Amygdala (tissue), 56 donors: Measurements from ENCODE around the gene NPEPL1.
"Not testable (repeated sequence)": the region's sequence is repeated elsewhere in the genome, so short reads cannot be mapped to it uniquely, and the experiment has no call there.

Experiments used
- DNase-seq, 56 donors: peaks; one replicate each; lab custom pipeline; 2025; lab: John Stamatoyannopoulos, UW

Gene NPEPL1

DNA sequence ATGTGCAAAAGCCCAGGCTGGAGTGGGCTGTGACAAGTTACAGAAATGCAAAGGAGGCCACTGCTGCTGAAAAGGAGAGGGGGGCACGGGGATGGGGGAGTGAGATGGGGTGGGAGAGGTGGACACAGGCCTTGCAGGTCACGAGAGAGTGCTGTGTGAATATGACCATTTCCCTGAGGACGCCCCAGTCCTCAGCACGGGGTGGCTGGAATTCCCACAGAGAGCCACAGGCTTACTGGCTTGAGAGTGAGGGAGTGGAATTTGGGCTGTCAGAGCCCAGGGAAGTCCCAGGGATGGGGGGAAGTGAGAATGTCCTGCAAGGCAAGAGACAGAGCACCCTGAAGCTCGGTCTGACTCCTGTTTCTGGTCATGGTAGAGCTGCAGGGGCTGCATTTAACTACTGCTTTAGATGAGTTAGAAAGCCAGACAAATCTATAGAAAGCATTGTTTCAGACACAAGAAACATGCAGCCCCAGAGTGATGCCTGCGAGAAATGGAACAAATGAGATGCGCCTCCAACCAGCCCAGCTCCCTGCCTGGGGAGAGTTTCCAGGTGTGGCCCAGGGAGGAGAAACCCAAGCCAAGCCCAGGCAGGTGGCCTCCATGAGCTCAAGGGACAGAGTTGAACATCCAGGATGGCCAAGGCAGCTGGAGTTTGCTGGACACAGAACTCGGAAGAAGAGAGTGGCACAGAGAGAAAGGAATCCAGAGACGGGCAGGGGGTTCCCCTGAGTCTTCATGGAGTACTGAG lies 30.5 kb downstream of the NPEPL1 start:
- DNase-seq = no peak

DNA sequence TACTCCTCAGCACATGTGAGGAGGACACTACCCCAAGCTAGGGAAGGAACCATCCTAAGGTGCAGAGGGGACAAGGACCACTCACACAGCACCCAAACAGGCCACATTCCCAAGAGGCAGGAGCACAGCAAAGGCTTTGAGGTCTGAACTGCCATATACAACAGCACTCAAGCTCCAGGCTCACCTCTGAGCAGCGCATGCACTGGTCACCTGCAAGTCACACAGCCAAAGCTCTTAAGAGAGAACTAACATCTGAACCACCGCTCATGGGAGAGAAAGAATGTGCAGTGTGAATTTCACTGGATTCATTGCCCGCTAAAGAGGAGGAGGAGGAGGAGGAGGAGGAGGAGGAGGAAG lies 31.0 kb downstream of the NPEPL1 start:
- DNase-seq = no peak

DNA sequence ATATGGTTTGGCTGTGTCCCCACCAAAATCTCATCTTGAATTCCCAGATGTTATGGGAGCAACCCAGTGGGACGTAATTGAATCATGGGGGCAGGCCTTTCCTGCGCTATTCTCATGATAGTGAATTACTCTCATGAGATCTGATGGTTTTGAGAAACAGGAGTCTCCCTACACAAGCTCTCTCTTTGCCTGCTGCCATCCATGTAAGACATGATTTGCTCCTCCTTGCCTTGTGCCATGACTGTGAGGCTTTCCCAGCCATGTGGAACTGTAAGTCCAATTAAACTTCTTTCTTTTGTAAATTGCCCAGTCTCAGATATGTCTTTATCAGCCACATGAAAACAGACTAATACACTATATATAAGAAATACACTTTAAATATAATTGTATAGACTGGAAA lies 33.6 kb downstream of the NPEPL1 start:
- DNase-seq = not testable (repeated sequence)

- no peak for DNase-seq
Measured at GRCh38 chr20:58731192-58731591, 38.6 kb downstream of the NPEPL1 start.

DNA sequence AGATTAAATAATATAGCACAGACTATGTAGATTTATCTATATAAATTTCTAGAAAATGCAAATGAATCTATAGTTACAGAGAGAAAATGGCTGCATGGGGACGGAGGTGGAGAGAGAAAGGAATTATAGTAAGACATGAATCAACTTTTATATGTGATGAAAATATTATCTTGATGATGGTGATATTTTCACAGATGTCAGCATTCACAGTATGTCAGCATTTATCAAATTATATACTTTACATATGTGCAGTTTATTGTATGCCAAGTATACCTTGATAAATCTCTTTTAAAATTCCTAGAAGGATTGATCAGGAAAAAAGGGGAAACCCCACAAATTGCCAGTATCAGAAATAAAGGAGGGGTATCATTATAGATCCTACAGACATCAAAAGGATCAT lies 44.6 kb downstream of the NPEPL1 start:
- no peak for DNase-seq

- DNase-seq = no peak
Measured at GRCh38 chr20:58740356-58741308, 48.0 kb downstream of the NPEPL1 start.

DNA sequence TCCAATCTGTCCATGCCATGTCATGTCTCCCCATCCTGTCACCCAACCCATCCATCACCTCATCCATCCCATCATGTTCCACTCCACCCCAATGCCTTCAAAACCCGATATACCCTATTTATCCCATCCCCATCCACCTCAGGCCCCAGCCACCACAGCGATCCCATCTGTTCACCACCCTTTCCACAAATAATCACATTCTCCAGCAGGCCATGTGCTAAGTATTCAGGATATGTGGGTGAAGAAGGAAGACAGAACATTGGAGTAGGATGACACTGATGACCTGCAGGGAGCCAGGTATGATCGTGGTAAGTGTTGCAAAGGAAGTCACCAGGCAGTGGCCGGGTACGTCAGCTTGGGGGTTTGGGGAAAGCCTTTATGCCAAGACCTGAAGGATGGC lies 48.8 kb downstream of the NPEPL1 start:
- no peak for DNase-seq

- no peak for DNase-seq
Measured at GRCh38 chr20:58742668-58743566, 50.3 kb downstream of the NPEPL1 start.

DNA sequence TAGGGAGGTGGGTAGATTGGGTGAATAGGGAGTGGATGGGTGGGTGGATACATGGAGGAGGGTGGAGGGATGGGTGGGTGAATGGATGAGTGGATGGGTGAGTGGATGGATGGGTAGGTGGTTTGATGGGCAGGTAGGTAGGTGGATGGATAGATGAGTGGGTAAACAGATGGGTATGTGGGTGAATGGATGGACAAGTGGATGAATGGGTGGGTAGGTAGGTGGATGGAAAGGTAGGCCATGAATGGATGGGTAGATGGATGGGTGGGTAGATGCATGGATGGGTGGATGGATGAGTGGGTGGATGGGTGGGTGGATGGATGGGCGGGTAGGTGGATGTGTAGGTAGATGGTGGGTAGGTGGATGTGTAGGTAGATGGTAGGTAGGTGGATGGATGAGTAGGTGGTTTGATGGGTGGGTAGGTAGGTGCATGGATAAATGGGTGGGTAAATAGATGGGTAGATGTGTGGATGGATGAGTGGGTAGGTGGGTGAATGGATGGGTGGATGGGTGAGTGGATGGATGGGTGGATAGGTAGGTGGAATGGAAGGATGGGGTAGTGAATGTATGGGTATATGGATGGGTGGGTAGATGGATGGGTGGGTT lies 51.4 kb downstream of the NPEPL1 start:
- no peak for DNase-seq

DNA sequence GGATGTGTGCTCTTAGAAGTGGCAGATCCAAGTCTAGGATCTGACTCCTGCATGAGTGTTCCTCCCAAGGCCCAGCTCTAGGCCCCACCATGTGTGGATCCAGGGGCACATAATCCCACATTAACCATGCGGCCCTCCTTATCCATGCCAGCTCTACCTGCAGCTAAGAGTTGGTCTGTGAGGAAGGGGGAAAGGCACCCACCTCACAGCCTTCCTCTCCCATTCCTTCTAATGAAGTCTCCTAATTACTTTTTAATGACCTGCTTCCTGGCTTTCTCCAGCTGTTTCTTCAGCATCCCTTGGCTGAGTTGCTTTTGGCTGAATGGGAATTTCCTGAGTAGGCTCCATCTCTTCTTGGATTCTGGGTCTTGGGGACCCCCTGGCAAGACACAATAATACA lies 52.2 kb downstream of the NPEPL1 start:
- no peak for DNase-seq

DNA sequence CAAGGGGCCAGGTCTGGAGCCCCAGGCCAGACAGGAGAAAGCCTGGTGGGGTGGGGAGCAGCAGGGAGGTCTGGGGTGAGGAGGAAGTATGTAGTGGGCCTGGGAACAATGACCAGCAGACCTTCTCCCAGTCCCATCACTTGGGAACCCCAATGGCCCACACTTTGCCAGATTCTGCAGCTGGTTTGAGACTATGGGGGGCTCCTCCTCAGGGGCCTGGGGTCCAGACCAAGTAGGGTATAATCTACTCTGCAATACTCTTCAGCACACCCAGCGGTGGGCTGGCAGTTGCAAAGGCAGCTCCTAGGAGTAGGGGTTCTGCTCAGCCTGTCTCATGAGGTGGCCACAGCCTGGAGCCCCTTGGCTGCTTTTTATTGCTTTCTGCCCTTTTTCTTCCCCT lies 52.8 kb downstream of the NPEPL1 start:
- no peak for DNase-seq

GRCh38 chr20:58746620-58747019 lies 54.0 kb downstream of the NPEPL1 start:
- no peak for DNase-seq

DNA sequence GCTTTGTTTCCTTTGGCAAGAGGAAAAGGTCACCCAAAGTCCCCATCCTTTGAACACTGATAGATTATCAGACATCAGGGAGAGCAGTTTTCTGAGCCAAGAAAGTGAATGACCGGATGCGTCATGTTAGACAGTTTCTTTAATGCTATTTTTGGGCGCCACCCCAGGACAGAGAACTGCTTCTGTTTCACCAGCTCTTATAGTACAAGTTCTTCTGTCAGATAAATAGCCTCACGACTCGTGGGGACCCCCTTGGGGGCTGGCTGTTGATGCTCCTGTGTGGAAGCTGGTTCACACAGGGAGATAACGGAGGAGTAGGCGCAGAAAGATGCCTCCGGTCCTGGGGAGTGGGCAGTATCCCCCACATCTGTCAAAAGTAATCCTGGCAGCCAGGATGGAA lies 54.6 kb downstream of the NPEPL1 start:
- DNase-seq = no peak

- no peak for DNase-seq
Measured at GRCh38 chr20:58748618-58749017, 56.0 kb downstream of the NPEPL1 start.

DNA sequence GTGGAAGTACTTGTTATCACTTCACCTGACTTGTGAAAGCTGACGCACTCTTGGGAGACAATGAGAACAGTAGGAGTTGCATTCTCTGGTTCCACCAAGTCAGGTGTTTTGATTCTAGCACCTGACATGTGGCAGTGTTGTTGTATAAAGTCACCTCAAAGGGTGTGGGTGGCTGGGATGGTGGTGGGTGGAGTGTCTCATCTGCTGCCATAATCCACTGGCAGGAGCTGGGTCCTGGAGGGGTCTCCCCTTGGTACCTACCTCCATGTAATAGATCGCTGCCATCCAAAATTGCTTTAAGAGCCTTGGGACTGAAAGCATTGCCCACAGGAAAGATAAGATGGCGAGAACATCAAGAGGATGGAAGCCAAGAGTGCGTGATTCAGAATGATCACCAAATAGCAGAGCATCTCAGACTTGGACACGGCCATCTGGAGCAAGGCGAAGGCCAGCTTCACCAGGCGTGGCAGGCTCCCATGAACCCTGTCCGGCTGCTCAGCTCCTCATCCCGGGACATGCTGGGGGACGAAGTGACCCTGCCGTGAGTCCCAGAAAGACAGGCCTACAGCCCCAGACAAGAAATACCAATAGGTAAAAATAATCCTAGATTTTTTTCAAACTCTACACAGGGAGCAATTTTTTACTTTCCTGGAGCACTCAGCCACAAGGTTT lies 56.6 kb downstream of the NPEPL1 start:
- DNase-seq = no peak

GRCh38 chr20:58749979-58750378 lies 57.4 kb downstream of the NPEPL1 start:
- no peak for DNase-seq

DNA sequence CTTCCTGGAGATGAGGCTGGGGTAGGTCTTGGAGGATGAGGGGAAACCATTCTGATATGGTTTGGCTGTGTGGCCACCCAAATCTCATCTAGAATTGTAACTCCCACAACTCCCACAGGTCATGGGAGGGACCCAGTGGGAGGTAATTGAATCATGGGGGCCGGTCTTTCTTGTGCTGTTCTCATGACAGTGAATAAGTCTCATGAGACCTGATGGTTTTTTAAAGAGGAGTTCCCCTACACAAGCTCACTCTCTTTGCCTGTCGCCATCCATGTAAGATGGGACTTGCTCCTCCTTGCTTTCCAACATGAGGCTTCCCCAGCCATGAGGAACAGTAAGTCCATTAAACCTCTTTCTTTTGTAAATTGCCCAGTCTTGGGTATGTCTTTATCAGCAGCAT lies 58.1 kb downstream of the NPEPL1 start:
- DNase-seq = not testable (repeated sequence)

- DNase-seq = no peak
Measured at GRCh38 chr20:58751979-58752378, 59.4 kb downstream of the NPEPL1 start.

DNA sequence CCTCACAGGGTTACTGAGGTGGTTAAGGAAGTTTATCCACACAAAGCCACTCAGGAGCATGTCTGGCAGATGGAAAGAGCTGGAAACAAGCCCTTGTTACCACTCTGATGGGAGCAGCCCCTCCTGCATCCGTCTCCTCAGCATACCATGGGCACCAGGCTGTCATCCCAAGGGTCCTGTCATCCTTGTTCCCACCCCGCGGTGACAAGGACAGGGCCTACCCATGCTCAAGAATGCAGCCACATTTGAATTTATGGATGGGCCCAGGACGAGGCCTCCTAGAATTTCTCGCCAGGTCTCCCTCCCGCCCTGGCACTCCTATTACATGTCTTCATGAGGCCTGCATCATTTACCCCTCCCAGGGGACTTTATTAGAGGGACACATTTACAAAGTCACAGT lies 60.0 kb downstream of the NPEPL1 start:
- DNase-seq = no peak
